Measurements from ENCODE around the gene BRD8. TPM values are rescaled to one million over a fixed set of nuclear protein-coding genes. Genes with fewer than 3 reads are reported as not detected.

The BRD8 gene
- total and polyA plus RNA-seq, 2 donors (not counting 3 experiments of a cell fraction or from before 2014, with no cell fraction given): 38.2 to 73.7 TPM

GRCh38 chr5:138092301-138092700, 86.1 kb downstream of the BRD8 start:
- dilution Hi-C loops (cut with MboI; ENCODE audit: extremely low pct_ligation_motif_present, low sequenced_read_pairs) (no loop called here), intact Hi-C loops (cut with micrococcal nuclease) (no loop called here)
- no TSS peak for BruUV-seq (replicated peaks)
- no peak overlapping the region for H2AFZ ChIP-seq (ENCODE audit: low read depth, low read length)
- no peaks in the 10 kb centered on the region for H3K36me3 ChIP-seq (ENCODE audit: control insufficient read depth in 2 of 2, extremely low read depth in 1 of 2, insufficient read depth in 2 of 2, low read length in 2 of 2)
- DNase-seq (ENCODE audit: low read depth, low spot score) (no peak), FAIRE-seq (no peak)
- H3K9me1 ChIP-seq (replicated peaks; ENCODE audit: control insufficient read depth, extremely low read depth, insufficient read depth, low read length): no peaks in the 10 kb centered on the region
- no peaks in the 10 kb centered on the region for H3K9me3 ChIP-seq (replicated peaks; ENCODE audit: control insufficient read depth, insufficient read depth, low read length)
- H3K27me3 ChIP-seq (ENCODE audit: control insufficient read depth in 2 of 2, insufficient read depth in 2 of 2, low read length in 2 of 2): peaks cover 20 to 42% of the 10 kb centered on the region in 2 experiments
- no peaks in the 10 kb centered on the region for H4K20me1 ChIP-seq (replicated peaks; ENCODE audit: control insufficient read depth, extremely low read depth, insufficient read depth, low read length)
- H3K79me2 ChIP-seq (ENCODE audit: control insufficient read depth, insufficient read depth, low read length): no peaks in the 10 kb centered on the region
- CTCF ChIA-PET: interaction anchor here (1.1 to 2.2 kb wide), 2 partner anchors 13 to 56 kb away, joined by 3 to 9 read pairs; no protein-coding TSS in a partner anchor
- H3K4me2 ChIP-seq (ENCODE audit: insufficient read depth, low read length): no peak overlapping the region
- no peak for TF ChIP-seq FOS (IDR thresholded peaks at IDR 0.05; ENCODE audit: borderline replicate concordance, insufficient read depth, low read length)
- no peak for TF ChIP-seq JUN (IDR thresholded peaks at IDR 0.05; ENCODE audit: borderline replicate concordance, insufficient read depth, insufficient read length, low read depth)
- TF ChIP-seq GATA2 (IDR thresholded peaks at IDR 0.05; ENCODE audit: insufficient read depth, insufficient read length, low read depth, low read length): no peak
- no peak for TF ChIP-seq MYC (IDR thresholded peaks at IDR 0.05; ENCODE audit: low read depth, low read length)
- no peak for TF ChIP-seq MAX (IDR thresholded peaks at IDR 0.05; ENCODE audit: insufficient read depth, insufficient read length)
- no peak for TF ChIP-seq POLR2A (IDR thresholded peaks at IDR 0.05; ENCODE audit: low read depth, low read length)
- TF ChIP-seq EZH2 (IDR thresholded peaks at IDR 0.05; ENCODE audit: borderline replicate concordance, low read depth, low read length, severe bottlenecking): no peak
- no peak for TF ChIP-seq POLR2AphosphoS5 (IDR thresholded peaks at IDR 0.05; ENCODE audit: insufficient read depth, low read depth, low read length)
- TF ChIP-seq CTCF (IDR thresholded peaks at IDR 0.05; ENCODE audit: extremely low read depth in 1 of 2, insufficient read depth in 1 of 2, low read depth in 1 of 2, low read length in 2 of 2): no peak
- no peak overlapping the region for H3K4me3 ChIP-seq (replicated peaks in 1 of 3; ENCODE audit: insufficient read depth in 1 of 3, low read depth in 1 of 3, low read length in 3 of 3)
- POLR2A ChIA-PET: no interaction called here
- no peak overlapping the region for H3K9ac ChIP-seq (replicated peaks; ENCODE audit: extremely low read depth, insufficient read depth, low read length)
- H3K4me1 ChIP-seq (ENCODE audit: control insufficient read depth, extremely low read depth, insufficient read depth, low read length): no peaks in the 10 kb centered on the region
- no peak overlapping the region for H3K27ac ChIP-seq (ENCODE audit: insufficient read depth, low read depth, low read length)

Data from endothelial cell of umbilical vein (primary cell).